Non-pigmented ciliary epithelial cell (primary cell): Measurements from ENCODE around the gene GOLT1A.

Experiments used
- DNase-seq: peaks from one replicate; pipeline ENCODE4 v3.0.0-alpha.2; 2010; ENCODE audit warnings: low read depth

The GOLT1A gene

DNA sequence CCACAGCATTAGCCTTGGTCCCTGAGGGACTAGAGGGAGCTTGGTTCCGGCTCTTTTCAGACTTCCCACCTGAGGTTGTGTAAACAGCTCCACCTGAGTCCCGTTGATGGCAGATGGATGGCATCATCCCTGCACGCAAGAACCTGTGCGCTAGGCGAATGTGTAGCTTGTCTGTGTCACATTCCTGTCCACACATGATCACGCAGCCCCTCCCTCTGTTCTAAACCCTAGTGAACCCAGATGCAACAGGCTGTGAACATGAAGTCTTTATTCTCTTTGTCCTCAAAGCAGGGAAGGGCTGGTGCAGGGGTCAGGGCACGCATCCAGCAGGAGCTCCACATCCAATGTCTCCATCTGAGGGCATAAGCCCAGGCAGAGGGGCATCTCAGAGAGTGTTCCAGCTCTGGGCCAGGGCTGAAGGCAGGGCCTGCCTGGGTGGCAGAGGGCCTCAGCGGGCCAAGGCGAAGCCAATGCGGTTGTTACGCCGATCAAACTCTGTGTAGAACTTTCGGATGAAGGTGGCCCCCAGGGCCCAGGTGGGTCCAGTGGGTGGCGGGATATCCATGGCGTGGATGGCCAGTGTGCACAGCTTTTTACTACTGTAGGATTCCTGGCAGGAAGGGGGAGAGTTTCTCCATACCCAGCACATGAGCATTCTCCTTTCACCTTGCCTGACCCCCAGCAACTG, 59.1 kb downstream of the GOLT1A start:
- no peak for DNase-seq

DNA sequence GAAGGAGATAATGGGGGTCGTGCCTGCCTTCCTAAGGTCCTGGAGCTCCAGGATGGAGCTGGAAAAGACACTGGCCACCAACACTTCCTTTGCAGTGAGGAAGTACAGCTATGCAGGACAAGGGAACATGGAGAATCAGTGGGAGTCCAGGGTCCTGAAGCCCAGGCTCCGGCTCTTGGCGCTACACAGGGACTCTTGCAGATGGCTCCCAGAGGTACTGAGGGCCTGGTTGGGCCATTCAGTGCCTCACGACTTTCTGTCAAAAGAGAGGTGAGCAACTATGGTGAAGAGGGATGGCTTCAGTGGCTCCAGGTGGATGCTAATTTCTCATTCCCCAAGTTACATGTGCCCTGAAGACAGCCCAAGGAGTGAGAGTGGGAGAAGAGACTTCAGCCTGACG, 60.1 kb downstream of the GOLT1A start:
- no peak for DNase-seq

DNA sequence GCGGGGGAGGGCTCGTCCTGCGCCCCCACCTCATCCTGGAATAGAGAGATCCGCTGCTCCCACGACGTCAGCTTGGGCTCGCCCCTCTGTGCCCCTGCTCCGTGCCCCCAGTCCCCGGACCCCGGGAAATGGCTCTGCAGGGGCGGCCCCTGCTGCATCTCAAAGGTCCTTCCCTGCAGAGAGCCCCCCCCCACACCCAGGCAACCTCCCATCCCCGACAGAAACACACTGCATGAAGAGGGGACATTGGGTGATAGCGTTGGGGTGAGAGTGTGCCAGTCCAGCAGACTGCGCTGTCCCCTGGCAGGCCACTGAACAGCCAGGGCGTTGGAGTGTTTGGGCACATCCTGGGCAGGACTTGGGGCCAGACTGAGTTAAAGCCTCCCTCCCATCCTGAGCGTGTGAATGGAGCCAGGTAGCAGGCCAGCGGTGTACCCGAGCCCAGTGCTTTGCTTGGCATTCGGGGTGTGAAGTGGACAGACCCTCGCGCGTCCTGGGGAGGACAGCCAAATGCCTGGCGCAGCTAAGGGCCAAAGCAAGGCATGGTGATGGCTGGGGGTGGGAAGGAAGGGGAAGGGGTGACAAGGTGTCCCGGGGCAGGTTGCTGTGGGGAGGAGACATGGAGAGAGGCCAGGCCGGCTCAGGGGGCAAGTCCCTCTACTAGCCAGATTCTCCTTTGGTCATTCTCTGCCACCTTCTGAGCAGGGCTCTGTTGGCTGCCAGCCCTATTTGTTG, 61.3 kb downstream of the GOLT1A start:
- no peak for DNase-seq

DNA sequence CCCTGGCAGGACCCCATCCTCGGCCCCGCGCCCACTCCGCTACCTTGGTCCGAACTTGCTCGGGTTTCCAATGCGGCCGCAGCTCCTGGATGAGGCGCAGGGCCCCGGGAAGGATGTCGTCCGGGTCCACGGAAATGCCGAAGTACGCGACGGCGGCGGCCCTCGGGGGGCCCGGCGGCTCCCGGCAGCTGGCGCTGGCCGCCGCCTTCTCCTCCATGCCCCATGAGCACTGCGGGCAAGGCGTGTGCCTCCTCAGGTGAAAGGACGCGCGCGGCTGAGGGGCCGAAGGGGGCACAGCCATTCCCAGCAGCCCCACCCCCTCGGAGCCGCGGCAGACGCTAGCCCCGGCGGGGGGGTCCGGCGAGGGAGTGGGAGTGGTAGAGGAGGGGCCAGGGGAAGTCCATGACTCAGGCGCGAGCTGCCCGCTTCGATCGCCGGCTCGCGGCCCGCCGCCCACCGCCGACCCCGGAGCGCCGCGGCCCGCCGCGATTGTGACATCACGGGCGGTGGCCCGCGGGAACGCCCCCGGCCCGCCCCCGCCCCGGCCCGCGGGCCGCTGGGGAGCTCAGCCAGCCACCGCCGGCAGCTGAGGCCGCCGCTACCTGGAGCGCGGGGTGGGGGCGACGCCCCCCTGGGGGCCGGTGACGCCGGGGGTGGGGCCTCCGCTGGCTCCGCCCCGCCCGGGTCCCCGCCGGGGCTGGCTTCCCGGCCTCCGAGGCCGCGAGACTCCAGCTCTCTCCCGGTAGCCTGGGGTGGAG, 62.1 kb downstream of the GOLT1A start, which contains the start of gene ETNK2:
ETNK2 (minus strand) TSS at position 493 of the 758 bp plus-strand sequence; CDS start at position 301, 192 bp downstream.
- no peak for DNase-seq

DNA sequence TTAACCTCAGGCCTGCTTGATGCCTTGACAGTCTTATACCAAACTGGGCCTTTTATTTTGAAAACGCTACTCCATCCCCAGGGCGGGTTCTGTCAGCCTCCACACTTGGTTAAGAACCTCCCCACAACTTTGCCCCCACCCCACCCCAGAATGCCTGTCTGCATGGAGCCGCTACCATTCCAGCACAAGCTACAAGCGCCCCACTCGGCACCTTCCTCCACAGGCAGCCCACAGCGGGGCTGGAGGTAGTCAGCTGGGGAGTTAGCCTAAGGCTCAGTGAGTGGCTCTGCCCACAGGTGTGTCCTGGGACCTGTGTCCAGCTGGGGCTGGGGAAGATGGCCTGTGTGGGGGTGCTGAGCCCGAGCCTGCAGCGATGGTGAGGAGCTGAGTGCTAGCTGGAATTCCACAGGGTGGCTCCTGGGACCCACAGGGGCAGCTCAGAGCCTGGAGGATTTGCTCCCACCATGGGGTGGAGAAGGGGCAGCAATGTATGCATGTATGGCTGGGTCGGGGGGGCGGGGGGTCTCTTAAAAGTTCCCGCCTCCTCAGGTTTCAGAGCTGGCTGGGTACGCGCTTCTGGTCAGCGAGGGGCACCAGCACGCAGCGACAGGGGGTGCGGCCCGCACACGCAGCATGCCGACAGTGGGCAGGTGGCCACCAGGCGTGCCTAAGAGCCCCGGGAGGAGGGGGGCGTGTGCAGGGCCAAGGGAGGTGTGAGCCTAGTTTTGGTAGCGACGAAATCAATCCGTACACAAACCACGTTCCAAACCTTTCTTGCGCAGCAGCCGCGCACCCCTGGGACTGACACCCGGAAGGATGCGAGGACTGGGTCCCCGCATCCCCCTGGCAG, 62.9 kb downstream of the GOLT1A start:
- no peak for DNase-seq

DNA sequence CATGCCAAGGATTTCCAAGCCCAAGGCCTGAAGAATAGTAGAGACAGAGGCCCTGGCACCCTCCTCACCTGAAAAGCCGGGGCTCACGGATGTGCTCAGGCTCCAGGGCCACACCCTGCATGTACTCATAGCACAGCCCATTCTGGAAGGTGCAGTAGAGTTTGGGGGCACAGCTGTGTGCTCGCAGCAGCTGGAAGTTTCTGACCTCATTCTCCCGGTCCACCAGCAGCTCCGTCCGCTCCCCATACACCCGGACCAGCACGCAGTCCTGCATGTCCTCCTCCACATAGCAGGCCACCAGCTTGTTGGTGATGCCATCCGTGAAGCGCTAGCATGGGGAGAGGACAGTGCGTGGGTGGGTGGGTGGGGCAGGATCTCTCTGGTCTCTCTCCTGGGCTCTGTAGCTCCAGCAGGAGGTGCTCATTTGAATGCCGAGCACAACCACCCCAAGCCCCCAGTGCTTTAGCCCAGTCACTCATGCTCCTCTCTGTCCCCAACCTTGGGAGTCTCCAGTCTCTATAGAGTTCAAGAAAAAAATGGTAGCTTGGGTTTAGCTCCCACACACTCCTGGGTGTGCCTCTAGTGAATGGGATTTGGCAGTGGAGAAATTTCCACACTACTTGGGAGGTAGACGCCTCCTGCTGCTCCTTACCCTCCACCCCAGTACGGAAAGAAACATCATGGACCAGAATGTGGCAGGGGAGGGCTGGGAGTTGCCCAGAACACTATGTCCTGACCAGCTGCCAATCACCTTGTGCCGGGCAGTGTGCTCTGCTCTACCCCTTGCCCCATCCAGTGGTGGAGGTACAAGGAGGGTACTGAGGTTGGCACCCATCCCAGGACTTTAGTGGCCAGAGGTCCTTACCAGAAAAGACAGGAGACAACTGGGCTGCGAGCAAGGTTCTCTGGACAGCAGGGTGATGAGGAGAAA, 63.9 kb downstream of the GOLT1A start:
- DNase-seq = no peak

GRCh38 chr1:204149107-204149506, 64.7 kb downstream of the GOLT1A start:
- DNase-seq = no peak
